ENCODE data around the gene KLF13.
A peak's percentile ranks its signal among the peaks of the same experiment; 100 is the strongest.

Gene KLF13

DNA sequence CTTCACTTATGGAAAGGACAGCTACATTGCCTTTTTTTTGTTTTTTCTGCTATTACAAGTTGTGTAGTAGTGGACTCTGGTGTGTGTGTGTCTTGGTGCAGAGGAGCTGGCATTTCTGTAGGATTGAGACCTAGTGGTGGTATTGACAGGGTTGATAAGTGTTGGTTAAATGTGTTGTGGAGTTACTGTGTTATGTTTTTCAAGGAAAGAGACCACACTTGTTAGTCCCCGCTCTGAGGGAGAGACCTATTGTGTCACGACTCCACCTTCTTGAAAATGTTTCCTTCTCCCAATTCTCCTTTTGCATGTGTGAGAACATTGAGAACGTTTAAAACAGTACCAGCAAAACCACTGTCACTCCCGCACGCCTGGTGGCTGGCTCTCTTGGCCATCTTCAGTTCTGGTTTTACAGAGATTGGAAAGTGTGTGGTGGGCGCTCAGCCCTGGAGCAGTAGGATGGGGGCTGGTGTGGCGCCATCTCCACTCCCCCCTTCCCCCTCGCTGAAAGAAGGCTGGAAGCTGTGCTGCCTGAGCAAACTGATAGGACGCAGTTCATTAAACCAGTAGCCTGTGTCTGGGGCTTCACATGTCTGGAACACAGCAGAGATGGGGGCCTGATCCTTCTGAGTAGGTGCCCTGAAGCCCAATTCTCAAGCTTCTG, 5.5 kb downstream of the KLF13 start:
- no peaks in the 10 kb centered on the region for H3F3A ChIP-seq (ENCODE audit: insufficient read depth, low read length)
- peak overlapping the region; percentile 84 for H3K27ac ChIP-seq (ENCODE audit: low read depth, low read length, poor library complexity, severe bottlenecking)
- peaks cover 81% of the 10 kb centered on the region for H3K79me2 ChIP-seq (ENCODE audit: insufficient read depth, low read length)
- no peaks in the 10 kb centered on the region for H4K20me1 ChIP-seq (ENCODE audit: insufficient read depth, low read length)
- peak overlapping the region; percentile 96 for H3K4me2 ChIP-seq (ENCODE audit: low read length)
- no peak overlapping the region for H2AFZ ChIP-seq (ENCODE audit: low read length)
- peaks cover 26% of the 10 kb centered on the region; the same call in 1 of the 2 replicates for H3K36me3 ChIP-seq (ENCODE audit: insufficient read depth, low read length)
- peaks cover 79% of the 10 kb centered on the region for H3K4me1 ChIP-seq (ENCODE audit: insufficient read depth, low read length, severe bottlenecking)
- no peaks in the 10 kb centered on the region for H3K9me3 ChIP-seq (ENCODE audit: low read length)
- H3K27me3 ChIP-seq (ENCODE audit: insufficient read depth, low read length), result no peaks in the 10 kb centered on the region
- peak overlapping the region; percentile 48; the same call in 1 of the 2 replicates for H3K9ac ChIP-seq (ENCODE audit: low read length)
- H3K4me3 ChIP-seq (ENCODE audit: low read depth, low read length, poor library complexity, severe bottlenecking), result peak overlapping the region; percentile 77
- H3K9me2 ChIP-seq (ENCODE audit: low read depth, low read length), result no peaks in the 10 kb centered on the region
- TF ChIP-seq EZH2 (IDR thresholded peaks at IDR 0.05; ENCODE audit: borderline replicate concordance, low read length), result no peak
- TF ChIP-seq, protein P1, sequence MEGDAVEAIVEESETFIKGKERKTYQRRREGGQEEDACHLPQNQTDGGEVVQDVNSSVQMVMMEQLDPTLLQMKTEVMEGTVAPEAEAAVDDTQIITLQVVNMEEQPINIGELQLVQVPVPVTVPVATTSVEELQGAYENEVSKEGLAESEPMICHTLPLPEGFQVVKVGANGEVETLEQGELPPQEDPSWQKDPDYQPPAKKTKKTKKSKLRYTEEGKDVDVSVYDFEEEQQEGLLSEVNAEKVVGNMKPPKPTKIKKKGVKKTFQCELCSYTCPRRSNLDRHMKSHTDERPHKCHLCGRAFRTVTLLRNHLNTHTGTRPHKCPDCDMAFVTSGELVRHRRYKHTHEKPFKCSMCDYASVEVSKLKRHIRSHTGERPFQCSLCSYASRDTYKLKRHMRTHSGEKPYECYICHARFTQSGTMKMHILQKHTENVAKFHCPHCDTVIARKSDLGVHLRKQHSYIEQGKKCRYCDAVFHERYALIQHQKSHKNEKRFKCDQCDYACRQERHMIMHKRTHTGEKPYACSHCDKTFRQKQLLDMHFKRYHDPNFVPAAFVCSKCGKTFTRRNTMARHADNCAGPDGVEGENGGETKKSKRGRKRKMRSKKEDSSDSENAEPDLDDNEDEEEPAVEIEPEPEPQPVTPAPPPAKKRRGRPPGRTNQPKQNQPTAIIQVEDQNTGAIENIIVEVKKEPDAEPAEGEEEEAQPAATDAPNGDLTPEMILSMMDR (IDR thresholded peaks at IDR 0.05; ENCODE audit: low read length), result no peak

DNA sequence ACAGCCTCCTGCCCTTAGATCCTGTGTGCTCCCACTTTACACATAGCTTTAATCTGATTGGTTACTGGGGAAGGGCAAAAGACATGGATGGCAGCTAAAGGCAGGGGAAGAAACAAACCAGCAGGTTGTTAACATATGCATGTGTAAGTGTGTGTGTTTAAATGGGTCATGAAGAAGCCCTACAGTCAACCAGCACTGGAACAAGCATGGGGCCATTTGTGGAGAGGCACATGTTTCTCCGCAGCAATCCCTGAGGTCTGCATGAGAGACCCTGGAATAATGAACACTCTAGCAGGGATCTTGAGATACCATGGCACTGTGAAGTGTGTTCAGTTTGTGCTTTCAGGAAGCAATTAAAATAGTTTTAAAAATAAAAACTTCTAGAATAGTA, 6.0 kb downstream of the KLF13 start:
- Histone ChIP-seq H3K9me2 (ENCODE audit: low read depth, low read length) (no peaks in the 10 kb centered on the region), H3K9ac (ENCODE audit: low read length) (peak overlapping the region; percentile 48; the same call in 1 of the 2 replicates), H3K4me1 (ENCODE audit: insufficient read depth, low read length, severe bottlenecking) (peaks cover 84% of the 10 kb centered on the region), H3K27me3 (ENCODE audit: insufficient read depth, low read length) (no peaks in the 10 kb centered on the region), H3K27ac (ENCODE audit: low read depth, low read length, poor library complexity, severe bottlenecking) (peak overlapping the region; percentile 84), H3K4me3 (ENCODE audit: low read depth, low read length, poor library complexity, severe bottlenecking) (peak overlapping the region; percentile 77), H3K36me3 (ENCODE audit: insufficient read depth, low read length) (peaks cover 26% of the 10 kb centered on the region; the same call in 1 of the 2 replicates), H4K20me1 (ENCODE audit: insufficient read depth, low read length) (no peaks in the 10 kb centered on the region), H3K79me2 (ENCODE audit: insufficient read depth, low read length) (peaks cover 85% of the 10 kb centered on the region), H3K4me2 (ENCODE audit: low read length) (peak overlapping the region; percentile 96), H2AFZ (ENCODE audit: low read length) (no peak overlapping the region), H3F3A (ENCODE audit: insufficient read depth, low read length) (no peaks in the 10 kb centered on the region), H3K9me3 (ENCODE audit: low read length) (no peaks in the 10 kb centered on the region)
- no peak for TF ChIP-seq EZH2 (IDR thresholded peaks at IDR 0.05; ENCODE audit: borderline replicate concordance, low read length)
- TF ChIP-seq, protein P1 (IDR thresholded peaks at IDR 0.05; ENCODE audit: low read length), result no peak

DNA sequence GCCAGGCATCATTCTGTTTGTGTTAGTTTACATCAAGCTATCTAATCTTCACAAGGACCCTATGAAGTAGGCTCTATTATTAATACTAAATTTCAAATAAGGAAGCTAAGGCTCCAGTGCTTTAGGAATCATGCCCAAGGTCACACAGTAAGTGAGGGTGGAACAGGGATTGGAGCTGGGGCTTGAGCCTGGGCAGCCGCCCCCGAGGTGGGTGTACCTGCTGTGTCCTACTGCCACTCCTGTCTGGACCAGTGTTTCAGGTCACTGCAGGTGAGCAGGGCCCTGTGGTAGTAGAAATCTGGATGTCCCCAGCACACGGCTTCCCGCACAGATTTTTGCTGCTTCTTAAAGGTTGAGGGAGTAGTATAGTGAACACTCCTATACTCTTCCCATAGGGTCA, 6.5 kb downstream of the KLF13 start:
- H3K4me3 ChIP-seq (ENCODE audit: low read depth, low read length, poor library complexity, severe bottlenecking), result no peak overlapping the region
- no peaks in the 10 kb centered on the region for H3K9me2 ChIP-seq (ENCODE audit: low read depth, low read length)
- H3K27ac ChIP-seq (ENCODE audit: low read depth, low read length, poor library complexity, severe bottlenecking), result peak overlapping the region; percentile 84
- H3K9ac ChIP-seq (ENCODE audit: low read length), result no peak overlapping the region; the same call in 1 of the 2 replicates
- H3K9me3 ChIP-seq (ENCODE audit: low read length), result no peaks in the 10 kb centered on the region
- TF ChIP-seq, protein P1 (IDR thresholded peaks at IDR 0.05; ENCODE audit: low read length), result no peak
- TF ChIP-seq EZH2 (IDR thresholded peaks at IDR 0.05; ENCODE audit: borderline replicate concordance, low read length), result no peak
- H3K79me2 ChIP-seq (ENCODE audit: insufficient read depth, low read length), result peaks cover 89% of the 10 kb centered on the region
- no peaks in the 10 kb centered on the region for H3F3A ChIP-seq (ENCODE audit: insufficient read depth, low read length)
- H3K27me3 ChIP-seq (ENCODE audit: insufficient read depth, low read length), result no peaks in the 10 kb centered on the region
- H2AFZ ChIP-seq (ENCODE audit: low read length), result no peak overlapping the region
- no peaks in the 10 kb centered on the region for H4K20me1 ChIP-seq (ENCODE audit: insufficient read depth, low read length)
- H3K36me3 ChIP-seq (ENCODE audit: insufficient read depth, low read length), result peaks cover 26% of the 10 kb centered on the region; the same call in 1 of the 2 replicates
- H3K4me2 ChIP-seq (ENCODE audit: low read length), result peak overlapping the region; percentile 27; the same call in 1 of the 2 replicates
- peaks cover 88% of the 10 kb centered on the region for H3K4me1 ChIP-seq (ENCODE audit: insufficient read depth, low read length, severe bottlenecking)

Data from OCI-LY1 (cell line).